B cell (primary cell): Measurements from ENCODE around the gene TDRD9. TPM values are rescaled to one million over a fixed set of nuclear protein-coding genes. Genes with fewer than 3 reads are reported as not detected.
A peak's percentile ranks its signal among the peaks of the same experiment; 100 is the strongest.

Experiments
- ATAC-seq: fragments of 200-7000 bp; cut with Tn5 transposase; one replicate; pipeline ENCODE4 v1.10.0; 2021; ENCODE audit warnings: low read depth, mild to moderate bottlenecking, moderate number of reproducible peaks, moderate library complexity
- CTCF ChIA-PET: fragments of 350-600 bp; sonication (Branson Sonifier 250); formaldehyde crosslinking; loops from one replicate; lab custom pipeline; 2021; ENCODE audit warnings: antibody characterized with exemption, inconsistent platforms; lab: Charles Lee
- POLR2A ChIA-PET: fragments of 350-600 bp; sonication (Branson Sonifier 250); formaldehyde crosslinking; loops from one replicate; lab custom pipeline; 2021; ENCODE audit warnings: antibody characterized with exemption; lab: Charles Lee
- DNase-seq: peaks from one replicate; pipeline ENCODE4 v3.0.0; 2013
- H2AFZ ChIP-seq: 2 replicates; pipeline ENCODE4 v1.6.1; 2012; ENCODE audit warnings: mild to moderate bottlenecking, low read depth, low read length; ENCODE audit not compliant: insufficient read depth, poor library complexity, severe bottlenecking
- H3K27ac ChIP-seq, 2 donors: 1 replicate in 1 of 2; 2 replicates in 1 of 2; pipeline ENCODE4 v1.5.1; 2012 to 2013; ENCODE audit warnings: low read length in 2 of 2, mild to moderate bottlenecking in 2 of 2, moderate library complexity in 1 of 2
- H3K27me3 ChIP-seq, 4 experiments: fragments of 200-600 bp in 1 of 4; sonication (generic) in 1 of 4; replicated peaks in 1 of 4; 1 replicate in 2 of 4; 2 replicates in 2 of 4; pipeline versions ENCODE4 v1.6.1 to v1.7.0; 2013 to 2016; ENCODE audit warnings: low read length in 3 of 4, mild to moderate bottlenecking in 2 of 4, mixed read lengths in 1 of 4, moderate library complexity in 1 of 4; ENCODE audit not compliant: insufficient read depth in 4 of 4, control insufficient read depth in 3 of 4; ENCODE audit errors: control extremely low read depth in 1 of 4
- H3K36me3 ChIP-seq, 2 experiments: replicated peaks in 1 of 2; 1 replicate in 1 of 2; 2 replicates in 1 of 2; pipeline versions ENCODE4 v1.6.1 to v1.7.1; 2013; ENCODE audit warnings: low read length in 1 of 2; ENCODE audit not compliant: insufficient read depth in 2 of 2, control insufficient read depth in 1 of 2; ENCODE audit errors: control extremely low read depth in 1 of 2, extremely low read depth in 1 of 2
- H3K4me1 ChIP-seq, 2 donors: fragments of 200-600 bp in 1 of 2; sonication (generic) in 1 of 2; 1 replicate in 1 of 2; 2 replicates in 1 of 2; pipeline versions ENCODE4 v1.5.1 to v1.6.1; 2013 to 2017; ENCODE audit warnings: low read length in 2 of 2; ENCODE audit not compliant: control insufficient read depth in 2 of 2, insufficient read depth in 2 of 2
- H3K4me2 ChIP-seq: replicated peaks from 2 replicates; pipeline ENCODE3; 2012; ENCODE audit warnings: mild to moderate bottlenecking, low read depth, low read length; ENCODE audit not compliant: poor library complexity, severe bottlenecking
- H3K4me3 ChIP-seq, 5 experiments: fragments of 200-600 bp in 1 of 5; sonication (generic) in 1 of 5; 1 replicate in 3 of 5; 2 replicates in 2 of 5; pipeline versions ENCODE4 v1.5.1 to v1.7.0; 2011 to 2016; ENCODE audit warnings: low read length in 4 of 5, mild to moderate bottlenecking in 4 of 5, low read depth in 2 of 5, control low read depth in 1 of 5, moderate library complexity in 1 of 5; ENCODE audit not compliant: insufficient read depth in 1 of 5; ENCODE audit errors: control extremely low read depth in 1 of 5, extremely low read depth in 1 of 5
- H3K79me2 ChIP-seq: fragments of 200-600 bp; sonication (generic); one replicate; pipeline ENCODE4 v1.6.0; 2016; ENCODE audit warnings: low read length; ENCODE audit not compliant: control insufficient read depth, insufficient read depth
- H3K9ac ChIP-seq: fragments of 200-600 bp; sonication (generic); 2 replicates; pipeline ENCODE4 v1.6.1; 2017; ENCODE audit warnings: mild to moderate bottlenecking, low read length, moderate library complexity
- H3K9me3 ChIP-seq, 3 donors: one replicate each; pipeline versions ENCODE4 v1.6.1 to v1.7.1; 2013; ENCODE audit warnings: low read length in 2 of 3; ENCODE audit not compliant: control insufficient read depth in 2 of 3, insufficient read depth in 1 of 3; ENCODE audit errors: control extremely low read depth in 1 of 3
- H4K20me1 ChIP-seq: 2 replicates; pipeline ENCODE4 v1.6.0; 2012; ENCODE audit warnings: mild to moderate bottlenecking, low read length; ENCODE audit not compliant: insufficient read depth, control insufficient read depth, poor library complexity, severe bottlenecking
- H3K27ac Mint-ChIP-seq: one replicate; pipeline ENCODE4 v1.8.0; 2021; ENCODE audit warnings: mixed read lengths
- H3K27me3 Mint-ChIP-seq: one replicate; pipeline ENCODE4 v1.8.0; 2021; ENCODE audit warnings: mixed read lengths
- H3K4me1 Mint-ChIP-seq: one replicate; pipeline ENCODE4 v1.8.0; 2021; ENCODE audit warnings: mixed read lengths
- H3K4me3 Mint-ChIP-seq: one replicate; pipeline ENCODE4 v1.8.0; 2021; ENCODE audit warnings: mixed read lengths
- H3K9me3 Mint-ChIP-seq: one replicate; pipeline ENCODE4 v1.8.0; 2022; ENCODE audit warnings: mixed read lengths; ENCODE audit not compliant: insufficient read depth
- EZH2 ChIP-seq: IDR thresholded peaks from 2 replicates; pipeline ENCODE4 v1.6.1; 2012; ENCODE audit warnings: borderline replicate concordance, low read depth, mild to moderate bottlenecking, moderate library complexity, low read length; ENCODE audit not compliant: insufficient read depth, poor library complexity, severe bottlenecking
- WGBS: methylation state at CpG from one replicate; pipeline ENCODE4 v1.1.5; 2013; ENCODE audit warnings: missing lambda C conversion rate; ENCODE audit not compliant: insufficient coverage; 5-methylcytosine and 5-hydroxymethylcytosine counted together
- intact Hi-C: fragments of 100-400 bp; cut with micrococcal nuclease; formaldehyde crosslinking; loops from one replicate; pipeline ENCODE4 v1.10.0; 2022
- polyA plus RNA-seq: library from polyadenylated mRNA; depleted of rRNA; stranded (reverse); fragments of >200 nt; gene quantifications from 2 replicates; pipeline ENCODE4 v1.2.3, GENCODE V29; 2012
- total RNA-seq, 2 donors: library from RNA; stranded (reverse); fragments of 120-200 nt in 1 of 2; gene quantifications; 1 replicate in 1 of 2; 2 replicates in 1 of 2; pipeline versions ENCODE4 v1.2.3 to v1.2.4, GENCODE V29; 2013 to 2022
- TF ChIP-seq, protein P1 (sequence below): fragments of 200-600 bp; IDR thresholded peaks from one replicate; pipeline ENCODE4 v1.8.0; 2022; ENCODE audit warnings: antibody characterized with exemption, mild to moderate bottlenecking

Gene TDRD9
- total and polyA plus RNA-seq, 2 donors (not counting 1 experiment from before 2014, with no cell fraction given): 1.1 to 2.4 TPM

DNA sequence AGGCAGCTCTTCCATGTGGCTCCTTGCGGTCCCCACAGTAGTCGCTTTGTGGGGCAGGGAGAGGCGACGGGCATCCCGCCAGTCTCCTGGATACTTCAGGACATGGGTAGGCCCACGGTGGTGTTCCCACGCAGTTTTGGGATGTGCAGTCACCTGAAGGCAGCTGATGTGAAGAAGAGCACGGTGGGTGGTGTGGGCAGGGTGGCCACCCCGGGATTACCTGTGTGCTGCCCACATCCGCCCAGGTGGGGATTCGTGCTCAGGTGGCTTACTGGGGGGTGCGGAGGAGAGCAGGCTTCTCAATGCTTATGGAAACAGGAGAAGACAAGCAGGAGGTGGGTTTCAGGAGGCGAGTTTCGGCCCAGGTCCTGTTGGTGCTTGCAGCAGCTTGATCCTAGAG, 28.4 kb upstream of the TDRD9 start:
- WGBS: 97% methylated on average over 14 of the region's 14 CpGs
- H3K27me3 ChIP-seq: no peaks in the 10 kb centered on the region
- TF ChIP-seq, protein P1, sequence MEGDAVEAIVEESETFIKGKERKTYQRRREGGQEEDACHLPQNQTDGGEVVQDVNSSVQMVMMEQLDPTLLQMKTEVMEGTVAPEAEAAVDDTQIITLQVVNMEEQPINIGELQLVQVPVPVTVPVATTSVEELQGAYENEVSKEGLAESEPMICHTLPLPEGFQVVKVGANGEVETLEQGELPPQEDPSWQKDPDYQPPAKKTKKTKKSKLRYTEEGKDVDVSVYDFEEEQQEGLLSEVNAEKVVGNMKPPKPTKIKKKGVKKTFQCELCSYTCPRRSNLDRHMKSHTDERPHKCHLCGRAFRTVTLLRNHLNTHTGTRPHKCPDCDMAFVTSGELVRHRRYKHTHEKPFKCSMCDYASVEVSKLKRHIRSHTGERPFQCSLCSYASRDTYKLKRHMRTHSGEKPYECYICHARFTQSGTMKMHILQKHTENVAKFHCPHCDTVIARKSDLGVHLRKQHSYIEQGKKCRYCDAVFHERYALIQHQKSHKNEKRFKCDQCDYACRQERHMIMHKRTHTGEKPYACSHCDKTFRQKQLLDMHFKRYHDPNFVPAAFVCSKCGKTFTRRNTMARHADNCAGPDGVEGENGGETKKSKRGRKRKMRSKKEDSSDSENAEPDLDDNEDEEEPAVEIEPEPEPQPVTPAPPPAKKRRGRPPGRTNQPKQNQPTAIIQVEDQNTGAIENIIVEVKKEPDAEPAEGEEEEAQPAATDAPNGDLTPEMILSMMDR: no peak
- TF ChIP-seq EZH2: no peak
- DNase-seq: no peak
- ChIA-PET CTCF (interaction anchor here (1.1 to 2.0 kb wide), 6 partner anchors 10 to 178 kb away, joined by 3 to 13 read pairs (median 8); a partner anchor contains a TSS), POLR2A (no interaction called here)
- intact Hi-C loops: no loop called here
- no peak overlapping the region for H3K27ac ChIP-seq
- H3K79me2 ChIP-seq: no peaks in the 10 kb centered on the region
- peaks cover 2% of the 10 kb centered on the region for H3K9me3 Mint-ChIP-seq
- peak overlapping the region; percentile 20 for H3K27ac Mint-ChIP-seq
- no peaks in the 10 kb centered on the region for H4K20me1 ChIP-seq
- no peaks in the 10 kb centered on the region for H3K9me3 ChIP-seq
- no peak overlapping the region for H3K4me3 Mint-ChIP-seq
- no peak overlapping the region for H3K4me2 ChIP-seq
- H3K4me3 ChIP-seq: no peak overlapping the region
- H3K27me3 Mint-ChIP-seq: peaks cover 12% of the 10 kb centered on the region
- no peak for ATAC-seq
- H3K4me1 Mint-ChIP-seq: peaks cover 3% of the 10 kb centered on the region
- no peak overlapping the region for H2AFZ ChIP-seq
- peaks cover 0 to 3% of the 10 kb centered on the region in 2 donors for H3K4me1 ChIP-seq
- H3K9ac ChIP-seq: no peak overlapping the region
- no peaks in the 10 kb centered on the region for H3K36me3 ChIP-seq

DNA sequence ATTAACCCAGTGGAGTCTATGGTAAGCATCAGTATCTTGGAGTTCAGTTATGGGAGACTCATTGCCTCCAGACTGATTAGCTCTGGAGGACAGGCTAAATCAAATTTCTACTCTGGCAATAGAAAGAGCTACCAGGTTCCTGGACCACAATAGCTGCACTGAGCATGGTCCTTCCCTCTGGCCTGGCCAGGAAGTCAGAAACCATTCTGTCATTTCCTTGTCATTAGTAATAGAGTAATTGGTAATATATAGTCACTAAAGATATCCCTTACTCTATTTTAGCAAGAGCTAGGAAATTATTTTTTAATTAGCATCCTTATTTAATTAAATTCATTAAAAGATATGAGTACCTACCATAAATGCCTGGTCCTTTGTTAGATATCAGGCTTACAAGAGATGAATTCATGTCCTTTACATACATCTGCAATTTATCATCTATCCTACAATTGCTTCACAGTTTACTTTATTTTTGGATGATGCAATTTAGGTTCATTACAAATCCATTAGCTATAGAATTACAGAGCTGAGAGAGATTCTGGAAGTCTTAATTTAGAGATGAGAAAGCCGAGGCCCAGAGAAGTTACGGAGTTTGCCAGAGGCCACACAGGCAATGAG, 23.7 kb upstream of the TDRD9 start:
- TF ChIP-seq, protein P1: no peak
- TF ChIP-seq EZH2: no peak
- no peak overlapping the region for H3K27ac ChIP-seq
- Mint-ChIP-seq H3K4me3 (no peak overlapping the region), H3K9me3 (no peaks in the 10 kb centered on the region), H3K27me3 (peaks cover 6% of the 10 kb centered on the region), H3K27ac (no peak overlapping the region), H3K4me1 (peaks cover 3% of the 10 kb centered on the region)
- DNase-seq: no peak
- no peak for ATAC-seq
- H3K4me3 ChIP-seq: no peak overlapping the region
- peaks cover 0 to 3% of the 10 kb centered on the region in 2 donors for H3K4me1 ChIP-seq
- POLR2A ChIA-PET: no interaction called here
- no CpG with 5 or more reads among the region's 2 CpGs for WGBS
- no peaks in the 10 kb centered on the region for H3K36me3 ChIP-seq
- no peaks in the 10 kb centered on the region for H4K20me1 ChIP-seq
- intact Hi-C loops: no loop called here
- H2AFZ ChIP-seq: no peak overlapping the region
- no peaks in the 10 kb centered on the region for H3K79me2 ChIP-seq
- H3K27me3 ChIP-seq: no peaks in the 10 kb centered on the region
- CTCF ChIA-PET: interaction anchor here (0.6 to 1.3 kb wide), 5 partner anchors 9 to 110 kb away, joined by 3 to 8 read pairs (median 4); no protein-coding TSS in a partner anchor
- no peaks in the 10 kb centered on the region for H3K9me3 ChIP-seq
- no peak overlapping the region for H3K9ac ChIP-seq
- no peak overlapping the region for H3K4me2 ChIP-seq
